Loucy (cell line): Measurements from ENCODE around the gene TXNDC17.

Source experiments
- EZH2phosphoT487 ChIP-seq: fragments of 200-600 bp; IDR thresholded peaks from 2 replicates; pipeline ENCODE4 v1.6.1; 2018; ENCODE audit warnings: antibody characterized with exemption, mild to moderate bottlenecking, moderate library complexity, borderline replicate concordance
- TF ChIP-seq, protein P1 (sequence below): fragments of 200-600 bp; sonication (generic); conservative IDR thresholded peaks from 2 replicates; pipeline ENCODE4 v1.5.1; 2014; ENCODE audit warnings: mild to moderate bottlenecking, antibody characterized with exemption, low read length

DNA sequence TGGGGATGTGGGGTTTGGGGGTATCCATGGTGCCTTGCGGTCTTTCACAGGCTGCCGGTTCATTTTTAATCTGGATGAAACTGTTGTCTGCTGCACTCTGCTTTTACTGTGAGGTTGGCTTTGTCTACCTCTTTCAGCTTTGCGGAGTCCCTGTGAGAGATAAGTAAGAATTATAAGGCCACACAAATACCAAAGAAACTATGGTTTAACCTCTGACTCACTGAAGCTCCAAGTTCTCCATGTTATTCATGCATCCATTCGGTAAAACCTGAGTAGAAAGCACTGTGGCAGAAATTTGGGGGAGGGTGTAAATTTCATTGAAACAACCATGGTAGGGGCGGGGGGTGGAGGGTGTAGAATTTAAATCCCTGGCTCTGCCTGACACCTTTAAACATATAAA, 30.8 kb upstream of the TXNDC17 start:
- TF ChIP-seq, protein P1, sequence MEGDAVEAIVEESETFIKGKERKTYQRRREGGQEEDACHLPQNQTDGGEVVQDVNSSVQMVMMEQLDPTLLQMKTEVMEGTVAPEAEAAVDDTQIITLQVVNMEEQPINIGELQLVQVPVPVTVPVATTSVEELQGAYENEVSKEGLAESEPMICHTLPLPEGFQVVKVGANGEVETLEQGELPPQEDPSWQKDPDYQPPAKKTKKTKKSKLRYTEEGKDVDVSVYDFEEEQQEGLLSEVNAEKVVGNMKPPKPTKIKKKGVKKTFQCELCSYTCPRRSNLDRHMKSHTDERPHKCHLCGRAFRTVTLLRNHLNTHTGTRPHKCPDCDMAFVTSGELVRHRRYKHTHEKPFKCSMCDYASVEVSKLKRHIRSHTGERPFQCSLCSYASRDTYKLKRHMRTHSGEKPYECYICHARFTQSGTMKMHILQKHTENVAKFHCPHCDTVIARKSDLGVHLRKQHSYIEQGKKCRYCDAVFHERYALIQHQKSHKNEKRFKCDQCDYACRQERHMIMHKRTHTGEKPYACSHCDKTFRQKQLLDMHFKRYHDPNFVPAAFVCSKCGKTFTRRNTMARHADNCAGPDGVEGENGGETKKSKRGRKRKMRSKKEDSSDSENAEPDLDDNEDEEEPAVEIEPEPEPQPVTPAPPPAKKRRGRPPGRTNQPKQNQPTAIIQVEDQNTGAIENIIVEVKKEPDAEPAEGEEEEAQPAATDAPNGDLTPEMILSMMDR = no peak
- no peak for TF ChIP-seq EZH2phosphoT487
